NCI-H82 treated with DMSO at 0.1 percent for 48 hours (cell line): ENCODE results near the gene CDX1.

Experiments
- DNase-seq: peaks from one replicate; lab custom pipeline; 2025; ENCODE audit not compliant: unreplicated experiment; lab: John Stamatoyannopoulos, UW

The CDX1 gene

DNA sequence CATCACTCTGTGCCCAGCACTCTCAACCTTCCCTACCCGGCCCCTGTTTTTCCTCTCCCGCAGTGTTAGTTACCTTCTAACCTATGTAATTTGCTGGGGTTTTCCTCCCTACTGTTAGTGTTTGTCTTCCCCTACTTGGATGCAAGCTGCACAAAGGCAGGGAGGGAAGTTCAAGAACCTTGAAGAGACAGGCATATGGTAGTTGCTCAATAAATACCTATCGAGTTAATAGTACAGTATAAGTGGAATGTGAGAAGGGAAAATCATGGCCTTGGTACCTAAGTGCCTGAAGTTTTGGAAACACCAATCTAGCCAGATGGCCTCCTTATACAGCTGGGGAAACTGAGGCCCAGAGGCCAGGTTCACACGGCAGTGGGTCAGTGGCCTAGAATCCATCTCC is 35.1 kb upstream of the CDX1 start:
- no peak for DNase-seq

DNA sequence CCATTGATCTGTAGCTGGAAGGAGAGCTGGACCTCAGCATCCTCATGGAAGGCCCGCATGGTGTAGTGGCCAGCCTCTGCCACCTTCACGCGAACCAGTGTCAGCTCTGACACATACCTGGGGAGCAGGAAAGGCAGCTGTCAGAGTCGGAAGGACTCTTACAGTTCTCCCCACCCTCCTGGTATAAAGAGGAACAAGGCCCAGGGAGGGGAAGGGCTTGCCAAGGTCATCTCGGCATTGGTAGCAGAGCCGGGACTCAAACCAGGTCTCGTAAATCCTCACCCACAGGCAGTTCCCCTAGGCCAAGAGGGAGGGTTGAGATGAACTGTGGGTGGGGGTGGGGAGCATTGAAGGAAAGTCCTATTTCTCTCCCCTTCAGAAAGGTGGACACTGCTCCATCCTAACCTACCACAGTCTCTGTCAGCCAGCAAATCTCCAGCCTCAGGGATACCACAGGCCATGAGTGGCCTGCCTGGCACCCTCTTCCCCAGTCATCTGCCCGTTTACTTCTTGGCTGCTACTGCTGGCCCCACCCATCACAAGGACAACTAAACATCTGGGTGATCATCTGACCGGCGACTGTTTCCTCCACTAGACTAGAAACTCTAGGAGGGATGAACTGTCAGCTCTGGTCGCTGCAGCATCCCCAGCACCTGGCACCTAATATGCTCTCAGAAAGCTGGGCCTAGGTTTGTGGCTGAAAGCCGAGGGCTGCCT is 34.4 kb upstream of the CDX1 start:
- DNase-seq, result no peak

DNA sequence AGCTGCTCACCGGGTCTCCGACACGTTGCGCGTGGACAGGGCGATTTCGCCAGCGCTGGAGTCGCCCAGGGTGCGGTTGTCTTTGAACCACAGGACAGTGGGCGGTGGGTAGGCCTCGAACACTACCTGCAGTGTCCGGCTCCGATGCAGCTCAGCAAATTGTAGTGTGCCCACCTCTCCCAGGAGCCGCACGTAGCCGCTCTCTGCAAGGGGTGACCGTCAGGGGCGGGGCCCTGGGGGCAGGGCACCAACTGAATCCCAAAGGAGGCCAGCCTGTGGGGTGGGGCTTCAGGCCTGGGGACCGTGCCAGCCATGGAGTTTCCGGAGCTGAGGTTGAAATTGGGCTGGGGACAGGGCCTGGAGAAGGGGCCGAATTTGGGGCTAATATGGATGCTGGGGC is 33.8 kb upstream of the CDX1 start:
- no peak for DNase-seq

DNA sequence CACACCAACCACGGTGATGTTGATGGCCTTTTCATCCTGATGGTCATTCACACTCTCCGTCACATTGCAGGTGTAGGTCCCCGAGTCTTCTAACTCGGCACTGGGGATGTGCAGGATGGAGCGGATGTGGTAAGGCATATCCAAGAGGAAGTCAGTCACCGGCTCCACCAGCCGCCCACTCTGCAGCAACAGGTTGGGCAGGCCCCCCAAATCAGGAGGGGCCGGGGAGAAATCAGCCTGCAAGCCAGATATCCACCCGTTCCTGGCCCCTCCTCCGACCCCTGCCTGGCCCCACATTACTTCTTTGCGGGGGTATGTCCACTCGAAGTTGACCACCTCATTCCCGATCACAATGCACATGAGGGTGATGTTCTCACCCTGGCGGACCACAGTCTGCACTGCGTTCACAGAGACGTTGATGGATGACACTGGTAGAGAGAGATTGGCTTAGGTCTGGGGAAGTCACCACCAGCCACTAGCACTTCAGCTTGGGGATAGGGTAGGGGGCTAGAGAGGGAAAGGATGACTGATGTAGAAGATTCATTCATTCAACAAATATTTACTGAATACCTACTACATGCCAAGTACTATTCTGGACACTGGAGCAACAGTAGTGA is 32.9 kb upstream of the CDX1 start:
- no peak for DNase-seq

DNA sequence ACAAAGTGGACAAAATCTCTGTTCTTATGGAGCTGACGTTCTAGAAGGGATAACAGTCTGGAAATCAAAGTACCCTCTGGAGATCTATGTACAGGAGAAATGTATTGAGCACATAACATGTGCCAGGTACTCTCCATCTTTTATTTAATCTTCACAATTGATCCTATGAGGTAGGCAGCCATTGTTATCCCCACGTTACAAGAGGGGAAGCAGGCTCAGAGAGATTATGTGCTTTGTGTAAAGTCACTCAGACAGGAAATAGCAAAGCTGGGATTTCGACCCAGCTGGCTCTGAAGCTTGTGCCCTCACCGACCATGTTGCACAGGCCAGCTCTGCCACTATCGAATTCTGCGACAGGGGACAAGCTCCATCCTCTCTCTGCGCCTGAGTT is 32.4 kb upstream of the CDX1 start:
- peak; percentile 36 for DNase-seq

DNA sequence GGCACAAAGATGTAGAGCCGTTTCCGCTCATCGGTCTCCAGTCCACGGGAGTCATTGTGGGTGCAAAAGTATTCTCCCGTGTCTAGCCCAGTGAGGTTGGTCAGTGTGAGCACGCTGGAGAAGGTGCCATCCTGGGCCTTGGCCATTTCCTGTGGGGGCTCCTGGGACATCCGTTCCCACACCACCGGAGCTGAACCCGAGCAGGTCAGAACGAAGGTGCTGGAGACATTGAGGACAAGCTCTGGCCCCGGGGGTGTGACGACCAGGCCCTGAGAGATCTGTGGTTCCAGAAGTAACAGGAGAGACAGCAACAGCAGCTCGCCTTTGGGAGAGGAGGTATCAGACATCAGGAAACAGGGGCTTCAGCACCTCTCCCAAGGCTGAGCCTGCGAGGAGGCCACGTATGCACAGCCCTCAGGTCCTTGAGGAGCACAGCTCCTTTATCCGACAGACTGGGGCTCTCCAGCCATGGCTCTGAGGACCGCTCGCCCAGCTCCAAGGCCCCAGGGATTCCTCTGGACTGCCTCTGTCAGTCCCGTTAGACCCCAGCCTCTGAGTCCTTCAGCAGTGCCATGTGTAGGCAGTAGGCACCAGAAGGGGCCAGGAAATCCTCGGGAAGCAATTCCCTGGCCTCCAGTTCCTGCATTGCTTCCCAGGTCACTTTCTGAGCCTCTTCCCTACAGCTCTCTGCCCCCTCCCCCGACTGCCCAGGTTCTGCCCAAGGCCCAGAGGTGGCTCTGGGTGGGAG is 30.8 kb upstream of the CDX1 start:
- DNase-seq, result no peak

DNA sequence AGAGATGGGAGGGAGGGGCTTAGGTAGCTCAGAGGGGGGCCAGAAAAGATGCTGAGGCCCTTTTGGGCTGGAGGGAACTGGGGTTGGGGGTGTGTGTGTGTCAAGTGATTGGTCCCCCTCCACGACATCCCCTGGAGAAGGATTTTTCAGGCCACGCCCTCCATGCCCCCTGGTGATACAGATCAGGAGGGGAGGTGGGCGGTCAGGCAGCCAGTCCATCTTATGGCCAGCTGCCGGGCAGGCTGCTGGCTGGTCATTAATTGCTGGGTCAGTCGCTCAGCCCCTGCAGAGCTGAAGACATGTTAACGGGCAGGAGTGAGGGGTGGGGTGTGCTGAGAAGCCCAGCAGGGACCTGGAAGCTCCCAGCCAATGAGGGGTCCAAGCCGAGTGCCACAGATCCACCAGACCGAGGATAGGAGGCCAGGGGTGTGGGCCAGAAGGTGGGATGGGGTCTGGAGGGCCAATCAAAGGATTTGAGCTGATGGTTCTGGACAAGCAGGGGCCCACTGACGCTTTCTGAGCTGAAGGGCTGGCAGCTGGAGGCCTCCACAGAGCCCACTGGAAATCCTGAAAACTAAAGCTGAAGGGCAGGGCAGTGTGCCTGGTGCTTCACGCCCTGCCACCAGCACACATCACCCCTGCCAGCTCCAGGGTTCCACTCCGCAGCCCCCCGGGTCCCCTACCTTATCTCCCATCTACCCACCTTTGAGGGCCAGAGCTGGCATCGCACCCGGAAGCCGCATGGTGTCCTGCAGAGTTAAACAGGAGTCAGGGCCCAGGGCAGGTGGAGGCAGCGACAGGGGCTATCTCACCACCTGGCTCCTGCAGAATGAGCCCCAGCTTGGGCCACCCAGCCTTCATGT is 30.0 kb upstream of the CDX1 start:
- DNase-seq, result no peak

DNA sequence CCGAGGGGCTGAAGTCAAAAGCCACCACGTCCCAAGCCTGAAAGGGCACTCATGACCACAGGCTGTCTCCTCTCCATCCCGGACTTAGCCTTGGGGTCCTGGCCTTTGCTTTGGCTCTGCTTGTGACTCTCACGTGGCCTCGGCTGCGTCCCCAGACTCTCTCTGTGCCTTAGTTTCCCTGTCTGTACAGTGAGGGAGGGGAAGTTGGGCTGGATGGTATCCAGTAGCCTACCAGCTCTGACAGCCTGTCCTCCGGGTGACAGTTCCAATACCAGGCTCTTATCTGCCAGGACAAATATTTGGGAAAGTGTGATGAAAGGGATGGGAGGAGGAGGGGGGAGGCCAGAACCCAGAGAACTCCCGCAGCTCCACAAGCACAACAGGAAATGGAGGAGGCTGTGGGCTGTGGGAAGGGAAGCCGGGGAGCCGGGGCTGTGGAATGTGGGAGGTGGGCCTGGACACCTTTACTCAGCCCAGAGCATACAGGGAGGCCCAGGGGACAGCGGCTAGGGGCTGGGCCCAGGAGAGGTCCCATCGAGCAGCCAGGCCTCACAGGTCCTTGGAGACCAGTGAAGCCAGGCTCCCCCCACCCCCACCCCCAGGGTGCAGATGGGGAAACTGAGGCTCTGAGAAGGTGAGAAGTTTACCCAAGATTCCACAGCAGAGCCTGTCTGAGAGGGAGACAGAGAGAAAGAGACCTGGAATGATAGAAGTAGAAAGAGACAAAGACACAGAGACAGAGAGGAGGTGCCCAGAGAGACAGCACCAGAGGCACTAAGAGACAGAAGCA is 29.2 kb upstream of the CDX1 start:
- no peak for DNase-seq

DNA sequence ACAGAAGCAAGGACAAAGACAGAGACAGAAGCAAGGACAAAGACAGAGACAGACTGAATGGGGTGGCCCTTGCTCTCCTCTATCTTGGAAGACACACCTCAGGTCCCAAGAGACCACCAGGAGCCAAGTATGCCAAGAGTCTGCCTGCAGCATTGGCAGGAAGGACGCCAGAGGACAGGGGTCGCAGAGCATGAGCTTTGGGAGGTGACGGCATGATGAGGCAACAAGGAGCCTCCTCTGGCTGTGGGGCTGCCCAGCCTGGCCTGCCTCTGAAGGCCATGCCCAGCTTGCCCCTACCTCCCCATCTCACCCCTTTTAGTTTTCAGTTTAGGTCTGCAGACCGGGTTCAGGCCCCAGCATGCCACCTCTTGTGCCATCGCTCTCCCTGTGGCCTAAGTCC is 28.6 kb upstream of the CDX1 start:
- no peak for DNase-seq

DNA sequence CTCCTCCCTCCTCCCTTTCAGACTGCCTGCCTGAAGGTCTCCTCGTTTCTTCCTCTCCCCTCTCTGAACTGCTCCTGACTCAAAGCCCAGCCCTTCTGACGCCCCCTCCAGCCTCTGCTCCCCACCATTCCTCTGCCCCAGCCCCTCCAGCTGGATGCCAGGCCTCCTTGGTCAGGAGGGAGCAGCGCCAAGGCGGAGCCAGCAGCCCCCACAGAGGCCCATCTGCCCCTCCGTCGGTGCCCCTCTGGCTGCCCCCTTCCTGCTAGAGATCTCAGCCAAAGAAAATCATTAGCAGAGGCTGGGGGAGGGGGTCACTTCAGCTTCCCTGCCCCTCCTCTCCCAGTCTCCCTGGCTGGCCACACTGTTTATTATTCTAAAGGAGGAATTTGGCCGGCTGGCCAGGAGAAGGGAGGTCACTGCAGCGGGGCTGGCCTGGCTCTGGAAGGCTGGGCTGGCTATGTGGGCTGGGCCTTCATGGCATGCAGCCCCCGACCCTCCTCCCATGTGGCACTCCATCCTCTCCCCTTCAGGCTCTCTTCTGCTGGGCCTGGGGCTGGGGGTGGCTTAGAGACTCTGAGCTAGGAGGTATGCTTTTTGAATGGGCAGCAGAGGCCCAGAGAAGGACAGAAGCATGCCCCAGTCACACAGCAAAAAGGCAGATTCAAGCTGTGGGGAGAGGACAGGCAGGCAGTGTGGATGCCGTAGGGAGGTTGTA is 27.9 kb upstream of the CDX1 start:
- no peak for DNase-seq

DNA sequence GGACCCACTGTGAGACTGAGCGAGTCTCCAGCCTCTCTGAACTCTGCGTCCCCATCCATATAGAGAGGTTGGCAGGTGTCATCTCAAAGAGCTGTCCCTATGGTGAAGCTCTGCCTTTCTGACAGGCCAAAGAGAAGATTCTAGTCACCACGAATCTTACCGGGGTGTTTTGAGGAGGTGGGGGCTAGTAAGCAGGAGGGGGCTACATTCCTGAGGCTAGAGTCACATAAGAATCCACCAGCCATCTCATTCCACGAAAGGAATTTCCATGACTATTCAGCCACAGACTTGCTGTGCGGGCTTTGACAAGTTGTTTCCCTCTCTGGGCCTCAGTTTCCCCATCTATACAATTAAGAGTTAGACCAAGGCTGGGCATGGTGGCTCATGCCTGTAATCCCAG is 27.2 kb upstream of the CDX1 start:
- DNase-seq, result no peak

DNA sequence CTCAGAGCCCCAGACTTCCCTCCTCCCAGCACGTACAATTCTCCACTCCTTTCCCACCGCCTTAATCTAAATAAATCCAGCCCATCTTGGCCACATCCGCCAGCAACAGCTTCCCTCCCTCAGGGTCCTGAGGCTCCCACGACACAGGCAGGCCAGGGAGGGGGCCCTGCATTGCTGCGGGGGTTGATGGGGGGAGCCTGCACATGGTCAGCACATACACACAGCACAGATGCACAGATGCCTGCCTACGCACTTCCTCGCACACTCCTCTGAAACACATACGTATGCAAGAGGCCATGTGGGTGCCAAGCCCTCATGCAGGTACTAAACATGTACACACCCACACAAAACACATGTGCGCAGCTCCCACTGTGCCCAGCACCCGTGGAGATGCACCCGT is 25.7 kb upstream of the CDX1 start:
- DNase-seq, result no peak

DNA sequence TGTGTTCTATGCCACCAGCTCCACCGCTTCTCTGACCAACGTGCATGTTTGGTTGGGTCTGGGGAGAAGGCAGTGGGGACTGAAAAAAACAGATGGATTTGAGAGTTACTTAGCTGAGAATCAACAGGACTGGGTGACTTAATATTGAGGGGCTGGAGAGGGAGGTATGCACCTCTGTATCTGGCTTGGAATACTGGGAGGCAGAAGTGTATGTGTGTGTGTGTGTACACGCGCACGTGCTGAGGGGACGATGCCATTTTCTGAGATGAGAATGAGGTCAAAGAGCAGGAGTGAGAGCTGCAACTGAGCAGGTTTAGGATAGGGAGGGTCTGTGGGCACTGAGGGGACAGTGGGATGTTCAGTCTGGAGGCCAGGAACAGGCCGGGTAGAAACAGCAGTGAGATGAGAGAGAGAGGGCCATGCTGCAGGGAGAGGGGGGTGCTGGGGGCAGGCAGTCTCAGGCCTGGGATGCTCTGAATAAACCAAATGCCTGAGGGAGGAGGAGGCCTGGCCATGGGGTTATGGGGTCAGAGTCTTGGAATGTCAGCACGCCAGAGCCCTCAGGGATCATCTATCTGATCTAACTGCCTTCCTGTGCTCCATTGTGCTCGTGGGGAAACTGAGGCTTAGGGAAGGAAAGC is 24.9 kb upstream of the CDX1 start:
- no peak for DNase-seq

DNA sequence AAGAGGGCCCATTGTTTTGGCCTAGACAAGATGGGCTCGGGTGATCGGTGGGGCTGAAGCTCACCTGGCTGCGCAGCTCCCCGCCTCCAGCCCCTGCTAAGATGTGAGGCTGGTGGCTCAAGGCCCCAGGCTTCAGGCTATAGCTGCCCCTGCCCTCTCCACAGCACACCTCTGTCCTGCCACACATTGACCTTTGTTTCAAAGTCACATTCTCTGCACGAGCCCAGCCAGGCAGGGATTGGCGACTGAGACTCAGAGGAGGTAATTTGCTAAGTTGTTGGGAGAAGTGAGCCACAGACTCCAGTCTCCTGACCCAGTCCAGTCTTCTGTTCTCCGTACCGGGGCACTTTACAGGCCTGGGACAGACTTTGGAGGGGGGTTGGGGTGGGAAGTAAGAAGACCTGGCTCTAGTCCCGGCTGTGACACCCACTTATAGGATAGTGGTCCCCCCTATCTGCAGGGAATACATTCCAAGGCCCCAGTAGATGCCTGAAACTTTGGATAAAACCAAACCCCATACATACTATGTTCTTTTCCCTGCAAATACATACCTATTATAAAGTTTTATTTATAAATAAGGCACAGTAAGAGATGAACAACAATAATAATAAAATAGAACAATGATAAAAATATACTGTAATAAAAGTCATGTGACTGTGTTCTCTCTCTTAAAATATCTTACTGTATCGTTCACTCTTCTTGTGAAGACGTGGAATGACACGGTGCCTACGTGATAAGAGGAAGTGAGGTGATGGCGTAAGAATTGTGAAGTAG is 24.2 kb upstream of the CDX1 start:
- DNase-seq, result no peak

DNA sequence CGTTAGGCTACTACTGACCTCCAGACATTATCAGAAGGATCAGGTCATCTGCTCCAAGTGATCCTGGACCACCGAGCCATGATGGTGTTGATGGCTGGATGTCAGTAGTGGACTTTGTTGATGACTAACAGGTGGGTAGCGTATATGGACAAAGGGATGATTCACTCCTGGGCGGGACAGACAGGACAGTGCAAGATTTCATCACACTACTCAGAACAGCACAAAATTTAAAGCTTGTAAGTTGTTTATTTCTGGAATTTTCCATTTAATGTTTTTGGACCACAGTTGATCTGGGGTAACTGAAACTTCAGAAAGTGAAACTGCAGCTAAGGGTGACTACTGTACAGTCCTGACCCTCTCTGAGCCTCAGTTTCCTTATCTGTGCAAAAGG is 23.6 kb upstream of the CDX1 start:
- DNase-seq, result no peak

DNA sequence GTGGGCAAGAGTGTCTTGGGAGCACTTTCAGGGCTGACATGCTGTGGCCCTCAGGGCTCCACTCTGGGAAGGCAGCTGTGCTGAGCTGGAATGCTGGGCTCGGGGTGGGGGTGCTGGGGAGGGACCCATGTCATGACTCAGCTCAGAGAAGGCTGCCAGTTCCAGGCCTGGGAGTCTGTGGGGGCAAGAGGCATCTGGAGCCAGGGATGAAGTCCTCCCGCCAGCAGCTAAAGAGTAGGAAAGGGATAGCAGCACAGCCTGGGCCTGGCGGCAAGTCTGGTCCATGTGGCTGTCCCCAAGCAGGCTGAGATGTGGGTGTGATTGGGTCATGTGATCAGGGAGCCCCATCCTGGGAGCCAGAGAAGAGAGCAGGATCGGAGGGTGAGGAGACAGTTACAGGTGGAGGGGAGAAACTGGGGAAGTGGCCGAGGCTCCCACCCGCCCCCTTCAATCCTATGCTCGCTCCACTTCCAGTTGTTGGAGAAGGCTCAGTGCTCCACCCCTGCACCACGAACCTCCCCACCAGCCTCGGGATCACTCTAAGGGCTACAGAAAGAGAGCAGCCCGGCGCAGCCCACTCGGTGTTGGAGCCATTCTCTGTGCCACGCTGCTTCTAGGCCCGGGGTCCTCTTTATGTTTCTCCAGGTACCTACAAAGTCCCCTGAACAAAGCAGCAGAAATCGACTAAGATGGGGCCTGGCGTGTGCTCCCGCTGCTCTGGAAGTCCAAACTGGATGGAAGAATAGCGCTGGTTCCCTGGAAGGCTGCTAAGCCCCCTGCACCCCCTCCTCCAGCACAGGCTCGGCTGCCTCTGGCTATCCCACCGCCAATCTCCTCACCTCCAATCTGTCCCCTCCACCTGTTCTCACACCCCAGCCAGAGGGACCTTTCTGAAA is 23.0 kb upstream of the CDX1 start:
- DNase-seq, result no peak

DNA sequence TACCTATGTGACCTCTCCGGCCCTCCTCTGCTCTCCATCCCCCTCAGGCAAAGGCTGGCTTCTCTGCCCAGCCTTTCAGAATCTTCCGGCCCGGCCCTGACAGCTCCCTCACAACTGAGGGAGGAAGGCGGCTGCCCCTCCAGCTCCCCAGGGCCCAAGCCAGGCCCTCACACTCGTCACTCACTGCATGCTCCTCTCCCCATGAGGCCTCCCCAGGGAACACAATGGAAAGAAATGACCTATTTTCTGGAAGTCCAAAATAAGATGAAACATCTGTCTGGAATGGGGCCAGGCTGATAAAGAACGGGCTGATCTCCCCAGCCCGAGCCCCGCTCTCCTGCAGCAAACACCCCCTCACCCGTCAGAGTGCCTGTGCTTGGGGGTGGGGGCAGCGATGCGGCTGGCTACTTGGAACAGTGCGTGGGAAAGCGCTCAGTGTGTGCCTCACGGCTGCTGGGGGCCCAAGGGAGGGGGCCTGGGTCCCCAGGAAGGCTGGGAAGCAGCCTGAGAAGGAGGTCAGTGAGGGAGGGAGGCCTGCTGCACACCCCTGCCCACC is 22.3 kb upstream of the CDX1 start:
- DNase-seq, result no peak

DNA sequence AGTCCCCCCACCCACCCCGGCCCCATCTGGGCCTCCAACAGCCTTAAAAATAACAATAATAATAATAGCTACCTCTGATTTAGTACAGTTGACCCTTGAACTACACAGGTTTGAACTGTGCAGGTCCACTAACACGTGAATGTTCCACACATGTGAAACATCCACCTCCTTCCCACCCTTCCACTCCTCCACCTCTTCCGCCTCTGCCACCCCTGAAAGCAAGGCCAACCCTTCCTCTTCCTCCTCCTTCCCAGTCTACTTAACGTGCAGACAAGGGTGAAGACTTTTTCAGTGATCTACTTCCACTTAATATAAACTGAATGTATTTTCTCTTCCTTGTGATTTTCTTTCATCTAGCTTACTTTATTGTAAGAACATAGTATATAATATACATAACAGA is 21.7 kb upstream of the CDX1 start:
- no peak for DNase-seq
